A673 (cell line): ENCODE data around the gene PPTC7. TPM values are rescaled to one million over a fixed set of nuclear protein-coding genes. Genes with fewer than 3 reads are reported as not detected.
A peak's percentile ranks its signal among the peaks of the same experiment; 100 is the strongest.
"Not testable (repeated sequence)": the region's sequence is repeated elsewhere in the genome, so short reads cannot be mapped to it uniquely, and the experiment has no call there.

Experiments
- BruUV-seq: library from RNA; stranded (reverse); fragments of 400-500 nt; replicated peaks from 2 replicates; lab custom pipeline; 2021; lab: Mats Ljungman, UMichigan
- CTCF ChIA-PET: fragments of 300-600 bp; sonication (Branson Sonifier 250); formaldehyde crosslinking; loops from one replicate; lab custom pipeline; 2022; ENCODE audit warnings: antibody characterized with exemption; lab: Charles Lee
- POLR2A ChIA-PET: fragments of 300-600 bp; sonication (Branson Sonifier 250); formaldehyde crosslinking; loops from one replicate; lab custom pipeline; 2022; ENCODE audit warnings: antibody characterized with exemption; ENCODE audit not compliant: low non-redundant PET; lab: Charles Lee
- DNase-seq: peaks from one replicate; pipeline ENCODE4 v3.0.0-alpha.2; 2015; ENCODE audit warnings: low spot score
- H3K27ac ChIP-seq: fragments of 200-600 bp; sonication (generic); 2 replicates; pipeline ENCODE4 v1.5.1; 2016; ENCODE audit warnings: mixed run types, low read depth, mild to moderate bottlenecking, mixed read lengths, antibody characterized with exemption, low read length; ENCODE audit not compliant: poor library complexity, severe bottlenecking
- H3K27me3 ChIP-seq: fragments of 200-600 bp; sonication (generic); replicated peaks from 2 replicates; pipeline ENCODE4 v1.6.1; 2017; ENCODE audit warnings: mixed run types, low read depth, mild to moderate bottlenecking, mixed read lengths, antibody characterized with exemption, low read length; ENCODE audit not compliant: insufficient read depth, poor library complexity
- H3K36me3 ChIP-seq: fragments of 200-600 bp; sonication (generic); 2 replicates; pipeline ENCODE4 v1.6.1; 2016; ENCODE audit warnings: mixed run types, mild to moderate bottlenecking, mixed read lengths, antibody characterized with exemption, low read length; ENCODE audit not compliant: insufficient read depth, poor library complexity, severe bottlenecking
- H3K4me1 ChIP-seq: fragments of 200-600 bp; sonication (generic); 2 replicates; pipeline ENCODE4 v1.6.1; 2017; ENCODE audit warnings: mixed run types, mild to moderate bottlenecking, mixed read lengths, antibody characterized with exemption, low read length; ENCODE audit not compliant: insufficient read depth, poor library complexity, severe bottlenecking
- H3K4me3 ChIP-seq: fragments of 200-600 bp; sonication (generic); 2 replicates; pipeline ENCODE4 v1.5.1; 2016; ENCODE audit warnings: low read depth, mixed run types, mild to moderate bottlenecking, mixed read lengths, low read length; ENCODE audit not compliant: poor library complexity, severe bottlenecking
- H3K9me3 ChIP-seq: fragments of 200-600 bp; sonication (generic); 2 replicates; pipeline ENCODE4 v1.6.1; 2016; ENCODE audit warnings: mixed run types, low read depth, mild to moderate bottlenecking, mixed read lengths, antibody characterized with exemption, low read length; ENCODE audit not compliant: poor library complexity, severe bottlenecking
- EZH2 ChIP-seq: fragments of 200-600 bp; sonication (generic); IDR thresholded peaks from 2 replicates; pipeline ENCODE4 v1.6.1; 2017; ENCODE audit warnings: borderline replicate concordance, low read depth, mild to moderate bottlenecking, mixed read lengths, antibody characterized with exemption, low read length; ENCODE audit not compliant: poor library complexity, severe bottlenecking
- intact Hi-C: fragments of 100-400 bp; cut with micrococcal nuclease; formaldehyde crosslinking; loops from one replicate; pipeline ENCODE4 v1.10.0; 2022; ENCODE audit not compliant: unreplicated experiment
- total RNA-seq: library from RNA; stranded (reverse); gene quantifications from 2 replicates; pipeline ENCODE4 v1.2.3, GENCODE V29; 2021
- TF ChIP-seq, protein P1 (sequence below): fragments of 300-800, 200-600 bp; sonication (generic); conservative IDR thresholded peaks from 2 replicates; pipeline ENCODE4 v1.5.1; 2017; ENCODE audit warnings: low read depth, mild to moderate bottlenecking, antibody characterized with exemption, low read length, moderate library complexity, mixed read lengths

The PPTC7 gene
- total RNA-seq, 1 experiment from 2014 or later, result 30.9 TPM

DNA sequence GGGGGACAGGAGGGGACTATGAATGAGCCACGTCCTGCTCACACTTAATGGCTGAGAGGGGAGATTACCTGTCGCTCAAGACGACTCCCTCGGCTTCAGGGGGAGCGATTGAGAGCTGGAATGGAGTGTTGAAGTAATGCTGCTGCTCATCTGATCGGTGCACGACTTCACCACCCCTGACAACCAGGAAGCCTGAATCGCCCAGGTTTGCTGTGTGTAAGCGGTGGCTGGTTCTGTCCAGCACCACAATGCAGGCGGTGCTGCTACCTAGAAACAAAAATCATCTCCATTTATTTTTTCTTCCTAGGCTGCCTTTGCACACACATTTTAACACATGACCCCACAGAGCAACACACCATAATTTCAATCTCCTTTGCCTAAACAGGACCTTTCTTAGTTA, 37.3 kb downstream of the PPTC7 start:
- intact Hi-C loops, result loop anchor here (5.0 kb wide), 1 partner anchor 79 kb away; the partner anchor contains the start of genes FAM216A and GPN3

DNA sequence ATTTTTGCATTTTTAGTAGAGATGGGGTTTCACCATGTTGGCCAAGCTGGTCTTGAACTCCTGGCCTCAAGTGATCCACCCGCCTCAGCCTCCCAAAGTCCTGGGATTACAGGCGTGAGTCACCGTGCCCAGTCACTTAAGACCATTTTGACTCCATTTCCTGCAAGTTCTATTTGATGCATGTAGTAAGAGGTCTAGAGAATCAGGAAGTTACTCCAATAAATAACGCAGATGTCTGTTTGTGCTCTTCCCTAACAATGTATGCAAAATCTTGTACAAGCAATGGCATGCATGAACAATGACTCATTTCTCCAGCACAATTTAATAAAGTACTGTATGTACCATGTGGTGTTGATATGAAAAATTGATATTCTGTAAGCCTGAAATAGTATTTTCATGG, 37.9 kb downstream of the PPTC7 start:
- CTCF ChIA-PET, H3K27me3 ChIP-seq, H3K36me3 ChIP-seq, BruUV-seq, H3K9me3 ChIP-seq, POLR2A ChIA-PET, H3K4me3 ChIP-seq: not testable (repeated sequence)
- Histone ChIP-seq H3K27ac (peak overlapping the region; percentile 70), H3K4me1 (peaks cover 50% of the 10 kb centered on the region)
- intact Hi-C loops, result loop anchor here (5.0 kb wide), 1 partner anchor 78 kb away; the partner anchor contains the start of genes FAM216A and GPN3
- DNase-seq, result peak; percentile 84

More for the DNA sequence above, 37.3 kb downstream of the PPTC7 start:
- Histone ChIP-seq H3K36me3 (peaks cover 6% of the 10 kb centered on the region), H3K27ac (peak overlapping the region; percentile 70), H3K27me3 (no peaks in the 10 kb centered on the region), H3K4me3 (no peak overlapping the region), H3K9me3 (no peaks in the 10 kb centered on the region), H3K4me1 (peaks cover 50% of the 10 kb centered on the region)
- ChIA-PET POLR2A (no interaction called here), CTCF (no interaction called here)
- no peak for DNase-seq
- TF ChIP-seq, protein P1, sequence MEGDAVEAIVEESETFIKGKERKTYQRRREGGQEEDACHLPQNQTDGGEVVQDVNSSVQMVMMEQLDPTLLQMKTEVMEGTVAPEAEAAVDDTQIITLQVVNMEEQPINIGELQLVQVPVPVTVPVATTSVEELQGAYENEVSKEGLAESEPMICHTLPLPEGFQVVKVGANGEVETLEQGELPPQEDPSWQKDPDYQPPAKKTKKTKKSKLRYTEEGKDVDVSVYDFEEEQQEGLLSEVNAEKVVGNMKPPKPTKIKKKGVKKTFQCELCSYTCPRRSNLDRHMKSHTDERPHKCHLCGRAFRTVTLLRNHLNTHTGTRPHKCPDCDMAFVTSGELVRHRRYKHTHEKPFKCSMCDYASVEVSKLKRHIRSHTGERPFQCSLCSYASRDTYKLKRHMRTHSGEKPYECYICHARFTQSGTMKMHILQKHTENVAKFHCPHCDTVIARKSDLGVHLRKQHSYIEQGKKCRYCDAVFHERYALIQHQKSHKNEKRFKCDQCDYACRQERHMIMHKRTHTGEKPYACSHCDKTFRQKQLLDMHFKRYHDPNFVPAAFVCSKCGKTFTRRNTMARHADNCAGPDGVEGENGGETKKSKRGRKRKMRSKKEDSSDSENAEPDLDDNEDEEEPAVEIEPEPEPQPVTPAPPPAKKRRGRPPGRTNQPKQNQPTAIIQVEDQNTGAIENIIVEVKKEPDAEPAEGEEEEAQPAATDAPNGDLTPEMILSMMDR, result no peak
- TF ChIP-seq EZH2, result no peak
- no TSS peak for BruUV-seq

DNA sequence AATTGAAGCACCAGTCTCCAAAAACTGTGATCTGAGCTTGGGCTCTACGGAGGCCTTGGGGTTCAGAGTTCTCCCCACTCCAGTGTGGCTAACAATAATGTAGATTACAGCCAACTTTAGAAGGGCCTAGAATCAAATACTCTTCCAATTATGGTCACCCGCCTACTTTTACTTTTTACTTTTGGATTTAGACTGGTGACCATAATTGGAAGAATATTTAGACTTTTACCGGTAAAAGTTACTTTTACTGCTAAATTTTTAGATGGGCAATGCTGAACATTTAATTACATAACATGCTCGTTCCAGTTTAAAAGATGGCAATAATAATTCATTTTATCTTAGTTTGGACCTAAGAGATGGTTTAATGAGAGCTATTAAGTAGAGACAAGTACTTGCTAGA, 39.2 kb downstream of the PPTC7 start:
- H3K4me1 ChIP-seq, result peaks cover 50% of the 10 kb centered on the region

More for the DNA sequence above, 39.2 kb downstream of the PPTC7 start:
- no peaks in the 10 kb centered on the region for H3K9me3 ChIP-seq
- no peaks in the 10 kb centered on the region for H3K27me3 ChIP-seq
- H3K27ac ChIP-seq, result peak overlapping the region; percentile 74
- DNase-seq, result no peak
- H3K36me3 ChIP-seq, result peaks cover 15% of the 10 kb centered on the region
- ChIA-PET POLR2A (no interaction called here), CTCF (interaction anchor here (0.9 kb wide), 1 partner anchor 8 kb away, joined by 3 read pairs; no protein-coding TSS in a partner anchor)
- H3K4me3 ChIP-seq, result no peak overlapping the region
- TF ChIP-seq EZH2, result no peak
- TF ChIP-seq, protein P1, result no peak
- BruUV-seq, result no TSS peak
- intact Hi-C loops, result no loop called here
